ENCODE data around the gene NRIP2.

NRIP2 gene

GRCh38 chr12:2844786-2845185, 10.0 kb upstream of the NRIP2 start:
- DNase-seq, result no peak

DNA sequence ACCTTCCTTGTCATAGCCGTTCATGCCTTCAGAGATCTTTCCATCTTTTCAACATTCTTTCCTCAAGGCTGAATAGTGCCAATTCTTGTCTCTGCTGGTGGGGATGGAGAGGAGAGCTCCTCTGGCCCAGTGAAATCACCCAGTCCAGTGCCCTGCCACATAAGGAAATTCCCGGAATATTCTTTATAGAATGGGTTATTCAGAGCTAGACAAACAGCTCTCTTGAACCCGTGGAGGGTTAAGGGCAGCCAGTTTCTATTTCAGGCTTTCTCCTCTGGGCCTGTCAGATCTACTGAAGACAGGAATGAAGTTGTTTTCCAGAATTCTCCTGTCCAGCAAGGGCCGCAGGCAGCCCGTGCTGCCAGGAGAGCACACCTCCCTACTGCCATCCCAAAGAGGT, 8.1 kb upstream of the NRIP2 start:
- DNase-seq, result no peak

DNA sequence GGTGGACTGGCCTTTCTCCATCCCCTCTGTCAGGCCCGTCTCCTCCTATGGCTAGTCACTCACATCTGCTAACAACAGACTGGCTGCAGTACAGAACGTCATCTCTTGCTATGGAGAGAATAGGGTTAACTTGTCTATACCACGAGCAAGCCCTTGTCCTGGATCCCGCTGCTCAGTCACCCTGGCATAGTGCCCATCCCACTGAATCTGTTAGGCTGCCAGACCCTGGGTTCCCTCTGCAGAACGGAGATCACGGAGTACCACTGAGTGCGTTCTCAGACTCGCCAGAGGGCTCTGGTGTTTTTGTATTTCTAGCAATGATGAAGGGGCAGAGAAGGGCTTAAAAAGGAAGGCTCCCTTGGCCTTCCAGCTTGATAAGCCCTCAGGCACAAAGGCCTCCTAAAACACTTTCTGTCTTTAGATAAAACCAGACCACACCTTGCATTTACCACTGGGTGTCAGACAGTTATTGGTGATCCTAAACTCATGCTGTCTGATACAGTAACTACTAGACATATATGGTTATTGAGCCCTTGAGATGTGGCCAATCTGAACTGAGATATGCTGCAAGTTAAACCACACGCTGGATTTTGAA, 6.3 kb upstream of the NRIP2 start:
- no peak for DNase-seq

GRCh38 chr12:2836574-2836973, 1.7 kb upstream of the NRIP2 start:
- DNase-seq, result no peak

DNA sequence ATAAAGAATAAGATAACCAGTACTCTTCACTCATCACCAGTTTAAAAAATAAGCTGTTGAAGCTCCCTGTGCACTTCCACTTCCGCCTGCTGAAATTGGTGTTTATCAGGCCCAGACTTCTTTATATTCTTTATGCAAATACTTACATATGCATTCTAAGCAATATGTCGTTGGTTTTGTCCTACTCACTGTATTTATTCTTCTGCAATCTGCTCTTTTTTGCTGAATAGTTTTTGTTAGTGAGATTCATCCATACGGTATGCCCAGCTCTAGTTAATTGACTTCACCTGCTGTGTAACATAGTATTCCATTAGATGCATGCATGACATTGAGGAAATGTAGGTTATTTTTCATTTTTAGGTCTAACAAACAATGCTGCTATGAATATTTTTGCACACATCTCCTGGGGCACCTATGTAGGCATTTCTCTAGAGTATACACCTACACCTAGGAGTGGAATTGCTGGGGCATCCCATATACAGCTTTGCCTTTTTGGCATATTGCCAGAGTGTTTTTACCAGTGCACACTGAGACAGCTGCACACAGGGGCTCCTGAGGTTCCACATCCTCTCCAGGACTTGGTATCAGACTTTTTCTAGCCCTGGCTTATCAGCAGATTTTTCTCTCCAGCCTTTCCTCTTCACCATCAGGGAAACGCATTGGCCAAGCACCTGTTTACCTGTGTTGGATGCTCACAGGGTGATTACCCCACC, 1.0 kb upstream of the NRIP2 start:
- no peak for DNase-seq

- no peak for DNase-seq
These were observed 1.0 kb downstream of the NRIP2 start for GRCh38 chr12:2833810-2834209.

GRCh38 chr12:2833327-2833726, 1.5 kb downstream of the NRIP2 start:
- no peak for DNase-seq

DNA sequence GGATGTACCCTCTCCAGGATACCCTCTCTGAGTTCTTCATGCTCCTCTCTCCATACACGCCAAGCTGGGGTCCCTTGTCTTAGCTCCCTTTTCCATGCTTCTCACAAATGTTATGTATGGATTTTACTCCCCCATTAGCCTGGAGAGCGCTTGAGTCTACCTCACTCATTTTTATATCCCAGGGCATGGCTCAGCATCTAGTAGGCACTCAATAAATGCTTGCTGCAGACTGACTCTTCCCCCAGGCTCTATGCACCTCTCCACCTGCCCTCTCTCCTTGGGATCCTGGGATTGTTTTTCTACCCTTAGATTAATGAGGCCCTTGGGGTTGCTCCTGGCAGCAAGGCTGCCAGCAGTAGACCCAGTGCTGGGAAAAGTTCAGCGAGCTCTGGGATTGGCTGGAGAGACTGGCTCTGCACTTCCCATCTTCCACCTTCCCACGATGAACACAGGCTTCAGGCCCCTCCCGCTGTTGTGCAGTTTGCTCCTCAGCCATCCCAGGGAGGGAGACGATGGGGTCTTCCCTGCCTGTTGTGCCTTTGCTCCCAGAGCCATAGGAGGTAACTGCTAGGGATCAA, 2.2 kb downstream of the NRIP2 start:
- no peak for DNase-seq

GRCh38 chr12:2829275-2829674, 5.6 kb downstream of the NRIP2 start:
- no peak for DNase-seq

DNA sequence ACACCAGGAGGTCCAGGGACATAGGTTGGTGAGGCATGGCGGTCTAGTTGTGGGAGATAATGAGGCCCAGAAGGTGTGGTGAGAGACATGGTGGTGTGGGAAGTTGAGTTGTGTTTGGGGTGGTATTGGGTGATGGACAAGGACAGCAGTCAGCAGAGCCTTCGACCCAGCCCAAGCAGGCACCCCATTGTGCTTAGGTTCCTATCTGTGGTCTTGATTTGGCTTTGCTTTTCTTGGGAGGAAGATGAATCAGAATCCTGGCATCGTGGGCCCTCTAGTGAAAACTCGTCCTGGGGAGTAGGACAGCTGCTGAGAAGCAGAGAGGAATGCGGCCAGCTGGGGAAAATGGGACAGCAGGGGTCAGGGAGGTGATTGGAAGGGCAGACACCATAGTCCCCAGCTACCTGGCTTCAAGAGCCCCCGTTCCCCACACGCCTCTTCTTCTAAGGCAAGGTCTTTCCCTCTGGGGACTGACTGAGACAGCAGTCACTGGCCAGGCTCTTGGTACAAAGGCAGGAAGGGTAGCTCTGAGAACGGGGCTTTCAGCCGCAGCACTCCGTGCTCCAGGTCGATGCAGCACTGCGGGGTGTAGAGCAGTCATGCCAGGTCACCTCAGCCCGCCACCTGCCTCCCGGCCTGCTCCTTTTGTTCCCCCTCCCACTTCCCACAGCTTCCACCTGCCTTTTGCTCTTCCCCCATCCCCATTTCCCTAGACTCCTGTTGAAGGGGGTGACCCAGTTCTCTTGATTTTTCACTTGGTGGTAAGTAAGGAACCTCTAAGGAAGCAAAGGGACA, 7.9 kb downstream of the NRIP2 start:
- no peak for DNase-seq

- DNase-seq, result no peak
These were observed 8.8 kb downstream of the NRIP2 start for GRCh38 chr12:2826036-2826435.

- no peak for DNase-seq
These were observed 9.7 kb downstream of the NRIP2 start for GRCh38 chr12:2825132-2825531.

DNA sequence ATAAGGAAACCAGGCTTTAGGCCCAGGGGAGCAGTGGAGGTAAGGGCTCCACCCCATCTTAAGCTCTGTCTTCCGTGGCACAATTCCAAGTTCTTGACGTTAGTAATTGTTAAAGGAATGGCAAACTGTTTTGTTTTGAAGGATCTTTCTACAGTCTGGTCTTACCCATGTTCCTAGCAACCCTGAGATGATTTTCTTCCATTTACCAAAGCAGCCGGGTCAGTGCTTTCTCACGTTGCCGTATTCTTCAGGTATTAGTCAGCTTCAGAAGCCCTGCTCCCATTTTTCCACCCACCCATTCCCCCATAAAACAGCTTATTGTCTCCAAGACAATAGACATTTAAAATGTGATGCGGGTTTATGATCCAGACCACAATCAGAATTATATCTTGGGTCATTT, 10.3 kb downstream of the NRIP2 start:
- no peak for DNase-seq

GRCh38 chr12:2823483-2823882, 11.4 kb downstream of the NRIP2 start:
- DNase-seq, result no peak

DNA sequence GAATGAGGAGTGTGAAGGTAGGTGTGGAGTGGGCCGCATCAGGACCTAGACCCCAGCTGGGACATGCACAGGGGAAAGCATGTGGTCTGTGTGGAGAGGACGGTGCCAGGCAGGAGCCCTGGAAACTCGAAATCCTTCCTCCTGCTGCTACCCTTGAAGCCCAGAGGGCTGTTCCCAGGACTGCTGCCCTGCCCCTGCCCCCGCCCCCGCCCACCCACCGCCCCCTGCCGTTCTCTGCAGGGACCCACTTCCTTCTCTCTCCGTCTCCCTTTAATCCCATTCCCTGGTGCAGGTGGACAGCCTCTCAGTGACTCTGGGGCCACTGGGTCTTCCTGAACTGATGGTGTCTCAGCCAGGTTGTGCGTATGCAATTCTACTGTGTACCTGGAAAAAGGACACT, 14.4 kb downstream of the NRIP2 start:
- no peak for DNase-seq

DNA sequence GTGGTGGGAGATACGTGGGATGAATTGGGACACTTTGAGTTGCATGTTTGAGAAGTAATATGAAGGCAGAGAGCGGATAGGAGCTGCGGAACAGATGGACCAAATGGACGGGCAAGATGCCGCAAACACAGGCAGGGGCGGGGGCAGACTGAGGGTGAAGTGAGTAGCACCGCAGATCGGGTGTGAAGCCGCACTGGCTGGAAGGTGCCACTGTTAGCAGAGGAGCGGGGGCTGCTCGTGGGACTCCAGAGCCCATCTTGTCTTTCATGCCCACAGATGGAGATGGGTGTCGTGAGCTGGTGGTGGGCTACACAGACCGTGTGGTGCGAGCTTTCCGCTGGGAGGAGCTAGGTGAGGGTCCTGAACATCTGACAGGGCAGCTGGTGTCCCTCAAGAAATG, 15.0 kb downstream of the NRIP2 start:
- DNase-seq, result no peak

- peak; percentile 45 for DNase-seq
These were observed 21.3 kb downstream of the NRIP2 start for GRCh38 chr12:2813214-2814185.

- peak; percentile 98 for DNase-seq
These were observed 22.3 kb downstream of the NRIP2 start, which contains the start of gene ITFG2 for GRCh38 chr12:2812290-2813213. TSS of gene ITFG2 (plus strand) at chr12:2812668. CDS start at chr12:2812761, 93 bp downstream.

GRCh38 chr12:2811801-2812200, 23.0 kb downstream of the NRIP2 start:
- no peak for DNase-seq

DNA sequence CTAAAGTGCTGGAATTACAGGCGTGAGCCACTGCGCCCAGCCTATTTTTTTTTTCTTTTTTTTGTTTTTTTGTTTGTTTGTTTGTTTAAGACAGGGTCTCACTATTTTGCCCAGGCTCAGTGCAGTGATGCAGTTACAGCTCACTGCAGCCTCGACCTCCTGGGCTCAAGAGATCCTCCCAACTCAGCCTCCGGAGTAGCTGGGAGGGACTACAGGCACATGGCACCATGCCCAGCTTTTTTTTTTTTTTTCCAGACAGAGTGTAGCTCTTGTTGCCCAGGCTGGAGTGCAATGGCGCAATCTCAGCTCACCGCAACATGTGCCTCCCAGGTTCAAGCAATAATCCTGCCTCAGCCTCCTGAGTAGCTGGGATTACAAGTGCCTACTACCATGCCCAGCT, 28.1 kb downstream of the NRIP2 start:
- no peak for DNase-seq

DNA sequence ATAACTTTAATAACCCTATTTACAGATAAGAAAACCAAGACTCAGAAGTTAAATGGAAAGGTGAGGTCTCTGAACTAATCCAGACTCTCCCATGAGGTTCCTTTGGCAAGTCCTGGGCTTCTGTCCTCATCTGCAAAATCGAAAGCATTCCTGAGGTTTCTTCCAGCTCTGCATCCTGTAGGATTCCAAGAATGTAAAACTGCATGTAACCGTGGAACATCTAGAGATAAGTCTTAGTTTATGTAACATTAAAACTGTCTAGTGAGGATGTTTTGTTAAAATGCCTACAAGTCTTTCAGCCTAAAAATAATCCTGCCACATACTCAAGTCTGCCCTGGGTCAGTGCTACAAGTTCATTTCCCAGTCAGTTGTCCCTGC, 29.7 kb downstream of the NRIP2 start:
- no peak for DNase-seq

Data from NCI-H1436 (cell line).